ENCODE measurements around the gene UBE2QL1. TPM values are rescaled to one million over a fixed set of nuclear protein-coding genes. Genes with fewer than 3 reads are reported as not detected.

The UBE2QL1 gene
- total RNA-seq, 1 donor from 2014 or later: 0.13 TPM

GRCh38 chr5:6527749-6528455, 79.2 kb downstream of the UBE2QL1 start:
- DNase-seq (ENCODE audit: low read depth in 2 of 2): no peak

DNA sequence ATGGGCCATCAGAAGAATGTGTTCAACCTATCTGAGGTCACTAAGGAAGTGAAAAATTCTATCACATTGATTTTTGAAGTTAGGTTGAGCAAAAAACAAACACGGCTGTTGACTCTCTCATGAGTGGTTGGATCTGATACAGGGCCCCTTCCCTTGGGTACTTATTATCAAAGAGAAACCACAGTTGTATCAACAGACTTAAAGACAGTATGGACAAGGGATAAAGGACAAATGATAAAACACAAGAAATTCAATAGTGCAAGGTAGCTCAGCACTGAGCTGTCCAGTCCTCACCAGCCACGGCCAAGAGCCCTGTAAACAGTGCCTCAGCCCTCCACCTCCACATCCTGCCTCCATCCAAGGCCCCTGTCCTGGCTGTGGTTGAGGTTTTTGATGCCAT, 86.9 kb downstream of the UBE2QL1 start:
- no peak for DNase-seq (ENCODE audit: low read depth in 2 of 2)

DNA sequence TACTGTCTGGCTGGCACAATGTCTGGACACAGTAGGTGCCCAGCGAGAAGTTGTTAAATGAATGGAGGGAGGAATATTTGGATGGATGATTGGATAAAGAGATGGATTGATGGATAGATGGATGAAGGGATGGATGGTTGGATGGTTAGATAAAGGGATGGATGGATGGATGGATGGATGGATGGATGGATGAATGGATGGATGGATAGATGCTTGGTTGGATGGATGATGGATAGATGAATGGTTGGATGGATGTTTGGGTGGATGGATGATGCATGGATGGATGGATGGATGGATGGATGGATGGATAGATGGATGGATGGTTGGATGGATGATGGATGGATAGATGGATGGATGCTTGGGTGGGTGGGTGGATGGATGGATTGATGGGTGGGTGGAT, 90.4 kb downstream of the UBE2QL1 start:
- DNase-seq (ENCODE audit: low read depth in 2 of 2): no peak

GRCh38 chr5:6540111-6540827, 91.6 kb downstream of the UBE2QL1 start:
- no peak for DNase-seq (ENCODE audit: low read depth in 2 of 2)

GRCh38 chr5:6541256-6542013, 92.8 kb downstream of the UBE2QL1 start:
- DNase-seq (ENCODE audit: low read depth in 2 of 2): no peak

GRCh38 chr5:6542421-6543345, 94.0 kb downstream of the UBE2QL1 start:
- no peak for DNase-seq (ENCODE audit: low read depth in 2 of 2)

GRCh38 chr5:6543346-6543730, 94.7 kb downstream of the UBE2QL1 start:
- no peak for DNase-seq (ENCODE audit: low read depth in 2 of 2)

DNA sequence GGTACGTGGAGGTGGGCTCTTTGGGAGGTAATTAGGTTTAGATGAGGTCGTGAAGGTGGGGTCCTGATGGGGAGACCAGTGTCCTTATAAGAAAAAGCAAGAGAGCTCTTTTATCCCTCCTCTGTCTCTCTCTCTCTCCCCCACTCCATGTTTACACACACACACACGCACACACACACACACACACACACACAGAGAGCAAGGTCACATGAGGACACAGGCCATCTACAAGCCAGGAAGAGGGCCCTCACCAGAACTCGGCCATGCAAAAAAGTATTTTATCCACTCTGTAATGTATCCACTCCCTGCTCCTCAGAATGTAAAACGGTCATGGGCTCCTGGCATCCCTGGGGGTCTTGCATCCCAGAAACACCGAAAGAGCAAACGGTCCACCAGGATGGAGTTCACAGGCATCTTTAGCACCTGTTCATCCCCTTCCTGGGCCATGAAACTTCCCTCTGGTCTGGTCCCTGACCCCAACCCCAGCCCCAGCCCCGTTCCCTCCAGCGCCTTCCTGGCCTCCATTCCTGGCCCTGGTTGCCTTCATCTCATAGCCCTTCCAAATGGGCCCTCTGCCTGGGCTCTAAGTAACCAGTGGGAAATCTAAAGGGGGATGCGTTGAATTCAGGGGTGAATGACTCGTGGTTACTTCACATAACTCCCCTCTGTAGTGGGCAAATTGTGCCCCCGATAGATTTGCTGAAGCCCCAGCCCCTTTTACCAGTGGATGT, 95.3 kb downstream of the UBE2QL1 start:
- DNase-seq (ENCODE audit: low read depth in 2 of 2): no peak

Other genes starting within 250 kb of the UBE2QL1 start
- gene MED10, start 70.3 kb upstream of the UBE2QL1 start, total RNA-seq: 8.7 and 13.8 TPM in 2 replicates
- 47.9 and 50.3 TPM in 2 replicates for gene NSUN2, start 184.2 kb downstream of the UBE2QL1 start, total RNA-seq
- 5.3 and 5.9 TPM in 2 replicates for gene SRD5A1, start 184.6 kb downstream of the UBE2QL1 start, total RNA-seq

Measured in dermis microvascular lymphatic vessel endothelial cell (primary cell).